Astrocyte (in vitro differentiated cells and primary cell): ENCODE data around the gene DNAH2. TPM values are rescaled to one million over a fixed set of nuclear protein-coding genes. Genes with fewer than 3 reads are reported as not detected.
"Not testable (repeated sequence)": the region's sequence is repeated elsewhere in the genome, so short reads cannot be mapped to it uniquely, and the experiment has no call there.

Source experiments
- DNase-seq: peaks from one replicate; pipeline ENCODE4 v3.0.0-alpha.2; 2010; ENCODE audit warnings: low read depth
- FAIRE-seq: peaks from 2 replicates; lab custom pipeline; 2011; peaks lifted over from hg19 to GRCh38; lab: Jason Lieb, UNC
- H2AFZ ChIP-seq: 2 replicates; pipeline ENCODE4 v1.6.0; 2012; ENCODE audit warnings: low read depth, low read length, inconsistent platforms
- H3K27ac ChIP-seq: 2 replicates; pipeline ENCODE4 v1.5.1; 2011; ENCODE audit warnings: low read depth, low read length, inconsistent platforms
- H3K27me3 ChIP-seq: 2 replicates; pipeline ENCODE4 v1.6.0; 2011; ENCODE audit warnings: low read length, inconsistent platforms; ENCODE audit not compliant: insufficient read depth
- H3K36me3 ChIP-seq: 2 replicates; pipeline ENCODE4 v1.5.1; 2011; ENCODE audit warnings: low read length, inconsistent platforms; ENCODE audit not compliant: insufficient read depth
- H3K4me1 ChIP-seq: 2 replicates; pipeline ENCODE4 v1.5.1; 2011; ENCODE audit warnings: low read length, inconsistent platforms; ENCODE audit not compliant: insufficient read depth
- H3K4me2 ChIP-seq: 2 replicates; pipeline ENCODE4 v1.6.0; 2012; ENCODE audit warnings: low read length, inconsistent platforms
- H3K4me3 ChIP-seq: 2 replicates; pipeline ENCODE4 v1.5.1; 2011; ENCODE audit warnings: low read depth, mild to moderate bottlenecking, low read length, inconsistent platforms; ENCODE audit not compliant: insufficient read depth
- H3K79me2 ChIP-seq: 2 replicates; pipeline ENCODE4 v1.6.0; 2012; ENCODE audit warnings: mild to moderate bottlenecking, low read length, inconsistent platforms; ENCODE audit not compliant: insufficient read depth
- H3K9ac ChIP-seq: 2 replicates; pipeline ENCODE4 v1.6.0; 2012; ENCODE audit warnings: mild to moderate bottlenecking, low read length, inconsistent platforms
- H3K9me3 ChIP-seq: 2 replicates; pipeline ENCODE4 v1.5.1; 2012; ENCODE audit warnings: low read depth, mild to moderate bottlenecking, low read length, inconsistent platforms; ENCODE audit not compliant: insufficient read depth
- H4K20me1 ChIP-seq: 2 replicates; pipeline ENCODE4 v1.6.0; 2012; ENCODE audit warnings: low read length, inconsistent platforms; ENCODE audit not compliant: insufficient read depth
- H3K27ac Mint-ChIP-seq: one replicate; pipeline ENCODE4 v1.8.0; 2021; ENCODE audit warnings: mild to moderate bottlenecking, mixed read lengths; ENCODE audit not compliant: unreplicated experiment
- H3K27me3 Mint-ChIP-seq: one replicate; pipeline ENCODE4 v1.8.0; 2021; ENCODE audit warnings: low read depth, mixed read lengths; ENCODE audit not compliant: unreplicated experiment
- H3K36me3 Mint-ChIP-seq: one replicate; pipeline ENCODE4 v1.8.0; 2021; ENCODE audit warnings: low read depth, mixed read lengths; ENCODE audit not compliant: unreplicated experiment
- H3K4me1 Mint-ChIP-seq: one replicate; pipeline ENCODE4 v1.8.0; 2021; ENCODE audit warnings: low read depth, mixed read lengths; ENCODE audit not compliant: unreplicated experiment
- H3K4me3 Mint-ChIP-seq: one replicate; pipeline ENCODE4 v1.8.0; 2021; ENCODE audit warnings: mild to moderate bottlenecking, moderate library complexity, mixed read lengths; ENCODE audit not compliant: unreplicated experiment
- H3K9me3 Mint-ChIP-seq: one replicate; pipeline ENCODE4 v1.8.0; 2021; ENCODE audit warnings: mild to moderate bottlenecking, mixed read lengths; ENCODE audit not compliant: unreplicated experiment
- CTCF ChIP-seq: IDR thresholded peaks from 2 replicates; pipeline ENCODE4 v1.5.1; 2011; ENCODE audit warnings: low read depth, mild to moderate bottlenecking, inconsistent platforms, low read length, moderate library complexity; ENCODE audit not compliant: insufficient read depth
- EZH2 ChIP-seq: IDR thresholded peaks from 2 replicates; pipeline ENCODE4 v1.6.1; 2012; ENCODE audit warnings: mild to moderate bottlenecking, low read length, inconsistent platforms; ENCODE audit not compliant: insufficient read depth
- total RNA-seq: library from RNA; stranded (reverse); gene quantifications from 2 replicates; pipeline ENCODE4 v1.2.1, GENCODE V29; 2021

Gene DNAH2
- total RNA-seq, 1 donor from 2014 or later = 0.11 TPM

DNA sequence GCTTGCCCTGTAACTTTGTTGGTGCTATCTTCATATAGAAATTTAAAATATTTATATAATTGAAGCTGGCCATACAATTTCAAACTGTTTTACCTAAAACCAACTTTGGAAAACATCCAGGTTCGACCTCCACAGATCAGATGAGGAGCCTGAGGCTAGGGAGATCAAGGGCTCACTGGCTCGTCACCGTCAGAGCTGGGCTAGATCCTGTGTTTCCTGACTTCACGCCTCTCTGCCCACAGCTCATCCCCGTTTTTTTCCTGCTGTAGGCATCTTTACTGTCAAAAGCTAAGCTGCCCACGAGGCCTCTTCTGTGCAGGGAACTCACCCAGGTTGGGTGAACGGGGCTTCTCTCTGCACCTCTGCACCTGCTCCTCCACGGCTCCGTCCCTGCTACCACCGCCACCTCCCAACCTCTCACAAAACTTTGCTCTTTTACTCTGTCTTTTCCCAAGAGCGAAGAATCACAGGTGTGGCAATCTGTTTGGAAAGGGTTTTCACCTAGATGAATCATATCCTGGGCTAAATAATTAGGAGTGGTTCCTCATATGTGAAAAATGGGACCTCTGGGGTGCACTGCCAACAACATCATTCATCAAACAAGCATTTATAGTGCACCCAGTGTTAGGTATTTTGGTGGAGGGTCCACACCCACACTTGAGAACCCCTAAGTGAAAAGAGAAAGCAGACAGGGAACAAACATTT is 91.7 kb downstream of the DNAH2 start:
- no peak overlapping the region for H3K27ac Mint-ChIP-seq
- Histone ChIP-seq H3K4me2 (no peak overlapping the region), H3K79me2 (no peaks in the 10 kb centered on the region), H4K20me1 (no peaks in the 10 kb centered on the region), H3K27me3 (peaks cover 4% of the 10 kb centered on the region), H2AFZ (no peak overlapping the region), H3K4me3 (no peak overlapping the region), H3K4me1 (no peaks in the 10 kb centered on the region), H3K9me3 (no peaks in the 10 kb centered on the region), H3K9ac (no peak overlapping the region), H3K36me3 (no peaks in the 10 kb centered on the region), H3K27ac (no peak overlapping the region)
- TF ChIP-seq CTCF (no peak), EZH2 (no peak)
- no peaks in the 10 kb centered on the region for H3K4me1 Mint-ChIP-seq
- DNase-seq (no peak), FAIRE-seq (no peak)
- no peaks in the 10 kb centered on the region for H3K9me3 Mint-ChIP-seq
- H3K4me3 Mint-ChIP-seq = no peak overlapping the region
- H3K36me3 Mint-ChIP-seq = no peaks in the 10 kb centered on the region
- peaks cover 23% of the 10 kb centered on the region for H3K27me3 Mint-ChIP-seq

DNA sequence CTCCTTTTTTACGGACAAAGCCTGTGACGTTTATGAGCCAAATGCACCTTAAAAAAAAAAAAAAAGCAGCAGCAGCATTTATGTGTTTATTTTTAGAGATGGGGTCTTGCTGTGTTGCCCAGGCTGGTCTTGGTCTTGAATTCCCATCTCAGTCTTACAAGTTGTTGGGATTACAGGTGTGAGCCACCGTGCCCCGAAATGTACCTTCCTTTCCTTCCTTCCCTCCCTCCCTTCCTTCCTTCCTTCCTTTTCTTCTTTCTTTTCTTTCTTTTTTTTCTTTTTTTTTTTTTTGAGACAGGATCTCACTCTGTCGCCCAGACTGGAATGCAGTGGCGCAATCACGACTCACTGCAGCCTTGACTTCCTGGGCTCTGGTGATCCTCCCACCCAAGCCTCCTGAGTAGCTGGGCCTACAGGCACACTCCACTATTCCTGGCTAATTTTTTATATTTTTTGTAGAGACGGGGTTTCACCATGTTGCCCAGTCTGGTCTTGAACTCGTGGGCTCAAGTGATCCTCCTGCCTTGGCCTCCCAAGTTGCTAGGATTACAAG is 92.3 kb downstream of the DNAH2 start:
- not testable (repeated sequence) for H2AFZ ChIP-seq, H3K27ac Mint-ChIP-seq, H3K27me3 ChIP-seq, H3K27ac ChIP-seq, H4K20me1 ChIP-seq, H3K36me3 ChIP-seq, FAIRE-seq, H3K4me1 Mint-ChIP-seq, DNase-seq, H3K79me2 ChIP-seq, H3K4me3 Mint-ChIP-seq, H3K9me3 Mint-ChIP-seq, H3K9me3 ChIP-seq, H3K4me3 ChIP-seq, H3K4me1 ChIP-seq, H3K9ac ChIP-seq, H3K36me3 Mint-ChIP-seq, H3K4me2 ChIP-seq
- peaks cover 25% of the 10 kb centered on the region for H3K27me3 Mint-ChIP-seq

GRCh38 chr17:7811251-7811650 is 93.7 kb downstream of the DNAH2 start:
- Mint-ChIP-seq H3K27ac (no peak overlapping the region), H3K27me3 (peaks cover 33% of the 10 kb centered on the region), H3K4me3 (no peak overlapping the region), H3K4me1 (no peaks in the 10 kb centered on the region), H3K9me3 (peaks cover under 1% of the 10 kb centered on the region), H3K36me3 (no peaks in the 10 kb centered on the region)
- Histone ChIP-seq H3K36me3 (no peaks in the 10 kb centered on the region), H3K9me3 (no peaks in the 10 kb centered on the region), H3K79me2 (no peaks in the 10 kb centered on the region), H3K27me3 (peaks cover 11% of the 10 kb centered on the region), H4K20me1 (no peaks in the 10 kb centered on the region), H3K4me1 (no peaks in the 10 kb centered on the region), H2AFZ (no peak overlapping the region), H3K4me3 (no peak overlapping the region), H3K27ac (no peak overlapping the region), H3K9ac (no peak overlapping the region), H3K4me2 (no peak overlapping the region)
- FAIRE-seq (no peak), DNase-seq (no peak)
- TF ChIP-seq EZH2 (no peak), CTCF (no peak)
